SK-N-SH treated with all-trans-retinoic acid at 6 μM for 48 hours (cell line): ENCODE results near the gene ZEB2.

ENCODE experiments used
- ATAC-seq: fragments of 200-7000 bp; cut with Tn5 transposase; 3 replicates; pipeline ENCODE4 v1.9.1; 2020; ENCODE audit warnings: mild to moderate bottlenecking, moderate library complexity
- ARNTL ChIP-seq: fragments of 450-650 bp; formaldehyde crosslinking; IDR thresholded peaks from 2 replicates; pipeline ENCODE4 v1.5.0; 2020; ENCODE audit warnings: low read depth, mild to moderate bottlenecking, moderate library complexity, borderline replicate concordance
- BACH2 ChIP-seq: fragments of 250-450 bp; sonication (Bioruptor Pico); IDR thresholded peaks from 2 replicates; pipeline ENCODE4 v1.9.0; 2021; ENCODE audit warnings: mild to moderate bottlenecking, borderline replicate concordance
- CSDC2 ChIP-seq: fragments of 250-450 bp; sonication (Bioruptor Pico); IDR thresholded peaks from 2 replicates; pipeline ENCODE4 v1.5.0; 2020; ENCODE audit warnings: mild to moderate bottlenecking, moderate library complexity
- ESRRG ChIP-seq: fragments of 250-450 bp; sonication (Bioruptor Pico); IDR thresholded peaks from 2 replicates; pipeline ENCODE4 v1.6.1; 2021; ENCODE audit warnings: mild to moderate bottlenecking
- ISL1 ChIP-seq: fragments of 250-450 bp; sonication (Bioruptor Pico); IDR thresholded peaks from 2 replicates; pipeline ENCODE4 v2.1.2; 2022; ENCODE audit warnings: mild to moderate bottlenecking, moderate library complexity
- OSR1 ChIP-seq: fragments of 250-450 bp; sonication (Bioruptor Pico); IDR thresholded peaks from 2 replicates; pipeline ENCODE4 v1.8.0; 2022; ENCODE audit warnings: moderate library complexity, mild to moderate bottlenecking, inconsistent platforms
- POU6F1 ChIP-seq: fragments of 250-450 bp; sonication (Bioruptor Pico); IDR thresholded peaks from 2 replicates; pipeline ENCODE4 v1.8.0; 2021; ENCODE audit warnings: low read depth, mild to moderate bottlenecking, moderate library complexity, borderline replicate concordance
- PPARA ChIP-seq: fragments of 250-450 bp; sonication (Bioruptor Pico); IDR thresholded peaks from 2 replicates; pipeline ENCODE4 v1.5.0; 2020; ENCODE audit warnings: mild to moderate bottlenecking, borderline replicate concordance
- RARB ChIP-seq: fragments of 250-450 bp; sonication (Bioruptor Pico); IDR thresholded peaks from 2 replicates; pipeline ENCODE4 v1.8.0; 2021; ENCODE audit warnings: mild to moderate bottlenecking, moderate library complexity
- SNAI2 ChIP-seq: fragments of 250-450 bp; sonication (Bioruptor Pico); IDR thresholded peaks from 2 replicates; pipeline ENCODE4 v1.5.0; 2020; ENCODE audit warnings: mild to moderate bottlenecking, moderate library complexity
- TCF4 ChIP-seq: fragments of 250-450 bp; sonication (Bioruptor Pico); IDR thresholded peaks from 2 replicates; pipeline ENCODE4 v1.8.0; 2021; ENCODE audit warnings: mild to moderate bottlenecking, moderate library complexity, borderline replicate concordance
- TOX ChIP-seq: fragments of 250-450 bp; sonication (Bioruptor Pico); IDR thresholded peaks from 2 replicates; pipeline ENCODE4 v1.8.0; 2021; ENCODE audit warnings: mild to moderate bottlenecking, moderate library complexity, borderline replicate concordance
- ZFP3 ChIP-seq: fragments of 250-450 bp; sonication (Bioruptor Pico); IDR thresholded peaks from 2 replicates; pipeline ENCODE4 v1.5.0; 2020; ENCODE audit warnings: mild to moderate bottlenecking, moderate library complexity
- ZFP30 ChIP-seq: fragments of 450-650 bp; formaldehyde crosslinking; IDR thresholded peaks from 2 replicates; pipeline ENCODE4 v1.5.0; 2022; ENCODE audit warnings: mild to moderate bottlenecking, moderate library complexity
- ZNF565 ChIP-seq: fragments of 450-650 bp; formaldehyde crosslinking; conservative IDR thresholded peaks from 2 replicates; pipeline ENCODE4 v1.5.0; 2020; ENCODE audit warnings: low read depth, mild to moderate bottlenecking, moderate library complexity
- ZNF70 ChIP-seq: fragments of 450-650 bp; formaldehyde crosslinking; IDR thresholded peaks from 2 replicates; pipeline ENCODE4 v1.5.0; 2020; ENCODE audit warnings: mild to moderate bottlenecking, moderate library complexity
- ZNF8 ChIP-seq: fragments of 450-650 bp; formaldehyde crosslinking; IDR thresholded peaks from 2 replicates; pipeline ENCODE4 v1.5.0; 2020; ENCODE audit warnings: mild to moderate bottlenecking, moderate library complexity
- TF ChIP-seq, protein P1 (sequence below): fragments of 250-450 bp; sonication (Bioruptor Pico); IDR thresholded peaks from 2 replicates; pipeline ENCODE4 v1.5.1; 2021; ENCODE audit warnings: mild to moderate bottlenecking, moderate library complexity
- TF ChIP-seq, protein P2 (sequence below): fragments of 250-450 bp; sonication (Bioruptor Pico); IDR thresholded peaks from 2 replicates; pipeline ENCODE4 v1.5.1; 2020; ENCODE audit warnings: low read depth, mild to moderate bottlenecking, moderate library complexity
- TF ChIP-seq, protein P3 (sequence below): fragments of 250-450 bp; sonication (Bioruptor Pico); IDR thresholded peaks from 2 replicates; pipeline ENCODE4 v1.8.0; 2020; ENCODE audit warnings: mild to moderate bottlenecking, moderate library complexity, borderline replicate concordance
- TF ChIP-seq, protein P4 (sequence below): fragments of 250-450 bp; sonication (Bioruptor Pico); IDR thresholded peaks from 2 replicates; pipeline ENCODE4 v1.5.0; 2020; ENCODE audit warnings: mild to moderate bottlenecking, moderate library complexity

The ZEB2 gene

DNA sequence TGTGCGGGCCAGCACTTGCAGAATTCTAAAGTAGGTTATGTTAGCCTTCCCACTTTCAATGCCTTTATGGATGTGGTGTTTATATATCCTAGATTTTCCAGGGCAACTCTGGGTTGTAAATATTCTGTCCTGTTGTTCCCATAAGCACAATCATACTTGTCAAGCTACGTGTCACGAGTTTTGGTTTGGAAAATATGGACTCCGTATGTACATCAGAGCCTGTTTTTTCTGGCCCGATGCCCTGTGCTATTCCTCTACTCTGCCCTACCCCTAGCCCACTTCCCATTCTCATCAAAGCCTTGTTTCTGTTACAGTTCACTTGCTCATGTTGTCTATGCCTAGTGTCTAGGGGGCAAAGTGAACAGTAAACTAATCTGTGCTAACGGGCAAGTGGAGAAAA is 27.0 kb upstream of the ZEB2 start:
- TF ChIP-seq, protein P1, sequence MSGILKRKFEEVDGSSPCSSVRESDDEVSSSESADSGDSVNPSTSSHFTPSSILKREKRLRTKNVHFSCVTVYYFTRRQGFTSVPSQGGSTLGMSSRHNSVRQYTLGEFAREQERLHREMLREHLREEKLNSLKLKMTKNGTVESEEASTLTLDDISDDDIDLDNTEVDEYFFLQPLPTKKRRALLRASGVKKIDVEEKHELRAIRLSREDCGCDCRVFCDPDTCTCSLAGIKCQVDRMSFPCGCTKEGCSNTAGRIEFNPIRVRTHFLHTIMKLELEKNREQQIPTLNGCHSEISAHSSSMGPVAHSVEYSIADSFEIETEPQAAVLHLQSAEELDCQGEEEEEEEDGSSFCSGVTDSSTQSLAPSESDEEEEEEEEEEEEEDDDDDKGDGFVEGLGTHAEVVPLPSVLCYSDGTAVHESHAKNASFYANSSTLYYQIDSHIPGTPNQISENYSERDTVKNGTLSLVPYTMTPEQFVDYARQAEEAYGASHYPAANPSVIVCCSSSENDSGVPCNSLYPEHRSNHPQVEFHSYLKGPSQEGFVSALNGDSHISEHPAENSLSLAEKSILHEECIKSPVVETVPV (CRISPR knock-in tag), result no peak
- TF ChIP-seq POU6F1, result no peak
- no peak for TF ChIP-seq PPARA (CRISPR knock-in tag)
- TF ChIP-seq ISL1 (CRISPR knock-in tag), result no peak
- TF ChIP-seq RARB (CRISPR knock-in tag), result no peak
- no peak for TF ChIP-seq ZFP3
- TF ChIP-seq ZNF70 (CRISPR knock-in tag), result no peak
- TF ChIP-seq ARNTL (CRISPR knock-in tag), result no peak
- TF ChIP-seq, protein P2, sequence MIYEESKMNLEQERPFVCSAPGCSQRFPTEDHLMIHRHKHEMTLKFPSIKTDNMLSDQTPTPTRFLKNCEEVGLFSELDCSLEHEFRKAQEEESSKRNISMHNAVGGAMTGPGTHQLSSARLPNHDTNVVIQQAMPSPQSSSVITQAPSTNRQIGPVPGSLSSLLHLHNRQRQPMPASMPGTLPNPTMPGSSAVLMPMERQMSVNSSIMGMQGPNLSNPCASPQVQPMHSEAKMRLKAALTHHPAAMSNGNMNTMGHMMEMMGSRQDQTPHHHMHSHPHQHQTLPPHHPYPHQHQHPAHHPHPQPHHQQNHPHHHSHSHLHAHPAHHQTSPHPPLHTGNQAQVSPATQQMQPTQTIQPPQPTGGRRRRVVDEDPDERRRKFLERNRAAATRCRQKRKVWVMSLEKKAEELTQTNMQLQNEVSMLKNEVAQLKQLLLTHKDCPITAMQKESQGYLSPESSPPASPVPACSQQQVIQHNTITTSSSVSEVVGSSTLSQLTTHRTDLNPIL (CRISPR knock-in tag), result no peak
- no peak for TF ChIP-seq BACH2 (CRISPR knock-in tag)
- no peak for TF ChIP-seq ZNF565 (CRISPR knock-in tag)
- no peak for TF ChIP-seq TOX (CRISPR knock-in tag)
- TF ChIP-seq TCF4 (CRISPR knock-in tag), result no peak
- TF ChIP-seq ZNF8, result no peak
- no peak for TF ChIP-seq OSR1 (CRISPR knock-in tag)
- TF ChIP-seq CSDC2 (CRISPR knock-in tag), result no peak
- TF ChIP-seq, protein P3, sequence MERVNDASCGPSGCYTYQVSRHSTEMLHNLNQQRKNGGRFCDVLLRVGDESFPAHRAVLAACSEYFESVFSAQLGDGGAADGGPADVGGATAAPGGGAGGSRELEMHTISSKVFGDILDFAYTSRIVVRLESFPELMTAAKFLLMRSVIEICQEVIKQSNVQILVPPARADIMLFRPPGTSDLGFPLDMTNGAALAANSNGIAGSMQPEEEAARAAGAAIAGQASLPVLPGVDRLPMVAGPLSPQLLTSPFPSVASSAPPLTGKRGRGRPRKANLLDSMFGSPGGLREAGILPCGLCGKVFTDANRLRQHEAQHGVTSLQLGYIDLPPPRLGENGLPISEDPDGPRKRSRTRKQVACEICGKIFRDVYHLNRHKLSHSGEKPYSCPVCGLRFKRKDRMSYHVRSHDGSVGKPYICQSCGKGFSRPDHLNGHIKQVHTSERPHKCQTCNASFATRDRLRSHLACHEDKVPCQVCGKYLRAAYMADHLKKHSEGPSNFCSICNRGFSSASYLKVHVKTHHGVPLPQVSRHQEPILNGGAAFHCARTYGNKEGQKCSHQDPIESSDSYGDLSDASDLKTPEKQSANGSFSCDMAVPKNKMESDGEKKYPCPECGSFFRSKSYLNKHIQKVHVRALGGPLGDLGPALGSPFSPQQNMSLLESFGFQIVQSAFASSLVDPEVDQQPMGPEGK (CRISPR knock-in tag), result no peak
- TF ChIP-seq ESRRG, result no peak
- TF ChIP-seq, protein P4, sequence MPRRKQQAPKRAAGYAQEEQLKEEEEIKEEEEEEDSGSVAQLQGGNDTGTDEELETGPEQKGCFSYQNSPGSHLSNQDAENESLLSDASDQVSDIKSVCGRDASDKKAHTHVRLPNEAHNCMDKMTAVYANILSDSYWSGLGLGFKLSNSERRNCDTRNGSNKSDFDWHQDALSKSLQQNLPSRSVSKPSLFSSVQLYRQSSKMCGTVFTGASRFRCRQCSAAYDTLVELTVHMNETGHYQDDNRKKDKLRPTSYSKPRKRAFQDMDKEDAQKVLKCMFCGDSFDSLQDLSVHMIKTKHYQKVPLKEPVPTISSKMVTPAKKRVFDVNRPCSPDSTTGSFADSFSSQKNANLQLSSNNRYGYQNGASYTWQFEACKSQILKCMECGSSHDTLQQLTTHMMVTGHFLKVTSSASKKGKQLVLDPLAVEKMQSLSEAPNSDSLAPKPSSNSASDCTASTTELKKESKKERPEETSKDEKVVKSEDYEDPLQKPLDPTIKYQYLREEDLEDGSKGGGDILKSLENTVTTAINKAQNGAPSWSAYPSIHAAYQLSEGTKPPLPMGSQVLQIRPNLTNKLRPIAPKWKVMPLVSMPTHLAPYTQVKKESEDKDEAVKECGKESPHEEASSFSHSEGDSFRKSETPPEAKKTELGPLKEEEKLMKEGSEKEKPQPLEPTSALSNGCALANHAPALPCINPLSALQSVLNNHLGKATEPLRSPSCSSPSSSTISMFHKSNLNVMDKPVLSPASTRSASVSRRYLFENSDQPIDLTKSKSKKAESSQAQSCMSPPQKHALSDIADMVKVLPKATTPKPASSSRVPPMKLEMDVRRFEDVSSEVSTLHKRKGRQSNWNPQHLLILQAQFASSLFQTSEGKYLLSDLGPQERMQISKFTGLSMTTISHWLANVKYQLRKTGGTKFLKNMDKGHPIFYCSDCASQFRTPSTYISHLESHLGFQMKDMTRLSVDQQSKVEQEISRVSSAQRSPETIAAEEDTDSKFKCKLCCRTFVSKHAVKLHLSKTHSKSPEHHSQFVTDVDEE (CRISPR knock-in tag), result no peak
- no peak for TF ChIP-seq SNAI2 (CRISPR knock-in tag)
- no peak for ATAC-seq

DNA sequence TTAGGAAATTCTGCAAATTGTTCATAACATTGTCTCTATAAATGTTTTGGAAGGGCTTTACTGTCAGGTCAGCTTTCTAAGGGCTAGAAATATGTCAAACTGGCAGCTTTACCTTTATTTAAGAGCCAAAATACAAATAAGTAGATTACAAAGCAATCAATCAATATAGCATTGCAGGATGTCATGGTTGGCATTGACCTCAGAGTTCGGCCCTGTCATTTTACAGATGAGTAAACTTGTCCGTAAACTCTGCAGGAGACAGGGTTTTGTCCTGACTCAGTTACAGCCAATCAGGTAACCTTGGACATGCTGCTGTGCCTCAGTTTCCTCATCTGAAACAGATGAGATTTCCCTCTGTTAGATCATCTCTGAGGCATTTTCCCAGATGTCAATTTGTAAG is 25.9 kb upstream of the ZEB2 start:
- ATAC-seq, result no peak

More for the DNA sequence above, 25.9 kb upstream of the ZEB2 start:
- TF ChIP-seq CSDC2 (CRISPR knock-in tag) (no peak), PPARA (CRISPR knock-in tag) (no peak), ISL1 (CRISPR knock-in tag) (no peak), OSR1 (CRISPR knock-in tag) (no peak), POU6F1 (no peak), SNAI2 (CRISPR knock-in tag) (no peak), ZFP30 (CRISPR knock-in tag) (no peak), TOX (CRISPR knock-in tag) (no peak), RARB (CRISPR knock-in tag) (no peak), ZNF70 (CRISPR knock-in tag) (no peak), ESRRG (no peak)
- TF ChIP-seq, protein P1 (CRISPR knock-in tag), result no peak
- TF ChIP-seq, protein P3 (CRISPR knock-in tag), result no peak
- TF ChIP-seq, protein P4 (CRISPR knock-in tag), result no peak
